Measurements from ENCODE around the gene DNER.

DNA sequence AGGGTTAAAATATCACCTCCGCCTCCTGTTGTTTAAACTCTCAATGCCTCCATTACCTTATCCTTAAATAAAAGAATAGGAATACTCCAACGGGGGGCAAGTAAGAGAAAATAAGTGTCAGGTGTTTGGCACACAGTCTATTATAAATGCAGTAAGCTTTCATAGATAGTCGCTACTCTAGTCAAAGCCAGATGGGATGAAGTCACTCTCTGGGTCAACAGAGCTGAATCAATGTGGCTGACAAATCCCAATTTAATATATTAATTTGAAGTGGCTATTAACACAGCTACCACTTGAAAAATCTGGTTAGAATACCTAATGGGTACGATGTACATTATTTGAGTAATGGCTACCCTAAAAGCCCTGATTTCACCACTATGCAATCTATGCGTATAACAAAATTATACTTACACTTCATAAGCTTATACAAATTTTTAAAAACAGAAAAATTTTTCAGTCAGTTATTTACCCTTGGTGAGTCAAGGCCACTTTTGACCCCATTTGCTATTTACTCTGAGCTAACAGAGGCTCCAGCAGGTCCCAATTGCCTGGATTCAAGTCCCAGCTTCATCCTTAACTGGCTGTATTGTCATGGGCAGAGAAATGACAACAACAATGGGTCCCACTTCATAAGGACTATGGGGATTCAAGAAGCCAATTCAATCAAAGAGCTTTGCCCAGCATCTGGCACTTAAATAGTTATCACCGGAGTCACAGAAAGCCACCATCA, 275.8 kb downstream of the DNER start:
- TF ChIP-seq CTCF (IDR thresholded peaks at IDR 0.05; ENCODE audit: insufficient read depth, low read length) (no peak), POLR2AphosphoS5 (IDR thresholded peaks at IDR 0.05; ENCODE audit: low read depth) (no peak), REST (IDR thresholded peaks at IDR 0.05; ENCODE audit: insufficient replicate concordance, low read depth) (no peak), SPI1 (IDR thresholded peaks at IDR 0.05; ENCODE audit: borderline replicate concordance, low read depth) (no peak), GABPA (IDR thresholded peaks at IDR 0.05; ENCODE audit: low read depth) (no peak)
